ENCODE measurements around the gene IMP4.

DNA sequence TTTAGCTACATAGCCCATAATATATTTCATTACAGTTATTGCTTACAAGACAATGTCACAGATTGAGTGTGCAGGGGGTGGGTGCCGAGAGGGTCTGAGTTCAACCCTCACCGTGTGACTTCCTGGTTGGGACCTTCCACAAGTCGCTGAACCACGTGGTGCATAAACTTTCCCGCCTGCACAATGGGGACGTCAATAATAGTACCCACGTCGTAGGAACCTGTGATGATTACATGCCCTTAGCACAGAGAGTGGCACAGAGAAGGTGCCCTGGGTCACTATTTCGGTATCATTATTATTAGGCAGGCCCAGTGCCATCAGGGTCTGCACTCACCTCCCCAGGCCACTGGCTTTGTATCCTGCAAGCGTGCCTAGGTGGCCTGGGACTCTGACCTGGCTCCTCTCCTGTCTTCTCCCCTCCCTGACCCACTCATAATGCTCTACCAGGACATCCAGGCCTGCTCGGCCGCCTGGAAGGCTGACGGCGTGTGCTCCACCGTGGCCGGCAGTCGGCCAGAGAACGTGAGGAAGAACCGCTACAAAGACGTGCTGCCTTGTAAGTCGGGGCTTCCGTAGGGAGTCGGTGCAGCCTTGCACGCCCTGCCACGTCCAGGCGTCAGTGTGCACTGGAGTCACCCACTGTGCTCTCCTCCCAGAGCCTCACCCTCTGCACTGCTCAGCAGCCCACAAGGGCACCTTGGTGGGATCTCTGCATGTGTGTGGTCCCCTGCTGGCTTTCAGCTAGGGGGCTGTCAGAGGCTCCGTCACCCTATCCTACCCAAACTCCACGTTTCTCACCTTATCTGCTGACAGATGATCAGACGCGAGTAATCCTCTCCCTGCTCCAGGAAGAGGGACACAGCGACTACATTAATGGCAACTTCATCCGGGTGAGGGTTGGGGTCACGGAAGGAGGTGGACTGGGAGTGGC is 16.0 kb downstream of the IMP4 start:
- TF ChIP-seq CTCF (conservative IDR thresholded peaks at IDR 0.05) (no peak), ZFX (IDR thresholded peaks at IDR 0.05) (no peak)

Data from C4-2B (cell line).